HL-60/S4 treated with phorbol 12-myristate 13-acetate at 8.2 ng/mL for 4 days and 3 days (cell line): ENCODE results near the gene CPA3.

Experiments used
- in situ Hi-C: fragments of 300-500 bp; cut with MboI; formaldehyde crosslinking; loops from 2 replicates; pipeline ENCODE4 v1.15.0; 2022; ENCODE audit warnings: low sequenced_read_pairs

CPA3 gene

DNA sequence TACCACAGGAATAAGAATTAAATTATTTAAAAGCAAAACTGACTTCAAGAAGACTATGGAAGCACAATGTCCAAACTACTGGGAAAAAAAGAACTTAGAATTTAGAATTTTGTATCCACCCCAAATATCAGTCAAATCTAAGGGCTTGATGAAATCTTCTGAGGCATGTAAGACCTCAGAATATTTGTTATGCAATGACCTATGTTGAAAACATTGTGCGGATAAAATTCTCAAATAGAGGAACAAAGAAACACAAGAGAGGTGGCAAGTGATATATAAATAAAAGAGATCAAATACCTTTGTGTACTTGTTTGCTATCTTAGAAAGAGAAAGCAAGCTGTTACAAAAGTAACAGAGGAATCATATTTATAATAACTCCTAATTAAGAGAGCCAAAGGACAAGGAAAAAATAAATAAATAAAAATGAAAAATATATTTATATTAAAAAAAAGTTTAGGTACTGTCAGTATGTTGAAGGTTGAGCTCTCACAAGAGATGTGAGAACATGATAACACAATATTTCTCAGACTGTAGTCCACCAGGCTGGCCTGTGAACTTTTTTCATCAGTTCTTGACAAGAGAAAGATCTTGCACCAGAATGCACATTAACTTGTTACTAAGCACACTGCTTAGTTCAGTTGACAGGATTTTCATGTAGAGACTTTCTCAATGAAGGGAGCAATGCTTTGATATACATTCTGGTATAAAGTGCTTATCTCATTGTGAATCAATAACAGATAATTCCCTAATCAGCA, 50.0 kb downstream of the CPA3 start:
- in situ Hi-C loops = no loop called here

- in situ Hi-C loops = no loop called here
Measured at GRCh38 chr3:148916132-148916531, 51.0 kb downstream of the CPA3 start.

- in situ Hi-C loops = no loop called here
Measured at GRCh38 chr3:148922467-148922866, 57.4 kb downstream of the CPA3 start.

DNA sequence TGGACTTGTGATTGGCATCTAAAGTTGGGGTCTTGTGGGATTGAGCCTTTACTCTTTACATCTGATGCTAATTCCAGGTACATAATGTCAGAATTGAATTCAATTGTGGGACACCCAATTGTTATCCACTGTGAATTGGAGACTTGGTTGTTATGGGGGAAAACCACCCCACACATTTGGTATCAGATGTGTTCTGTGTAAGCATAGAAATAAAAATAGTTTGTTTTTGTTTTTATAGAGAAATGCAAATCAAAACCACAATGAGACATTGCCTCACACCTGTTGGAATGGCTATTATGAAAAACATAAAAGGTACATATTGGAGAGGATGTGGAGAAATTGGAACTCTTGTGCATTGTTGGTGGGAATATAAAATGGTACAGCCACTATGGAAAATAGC, 58.5 kb downstream of the CPA3 start:
- in situ Hi-C loops = no loop called here

DNA sequence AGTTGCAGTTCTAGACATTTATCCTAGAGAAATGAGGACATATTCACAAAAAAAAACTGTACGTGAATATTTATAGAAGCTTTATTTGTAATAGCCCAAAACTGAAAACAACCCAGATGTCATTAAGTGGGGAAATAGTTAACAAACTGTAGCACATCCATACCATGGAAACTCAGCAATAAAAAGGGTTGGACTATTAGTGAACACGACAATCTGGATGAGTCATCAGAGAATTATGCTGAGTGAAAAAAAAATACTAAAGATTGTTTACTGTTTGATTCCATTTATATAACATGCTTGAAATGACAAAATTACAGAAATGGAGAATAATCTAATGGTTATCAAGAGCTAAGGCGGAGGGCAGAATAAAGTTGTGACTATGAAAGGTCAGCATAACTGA, 59.5 kb downstream of the CPA3 start:
- in situ Hi-C loops = no loop called here

DNA sequence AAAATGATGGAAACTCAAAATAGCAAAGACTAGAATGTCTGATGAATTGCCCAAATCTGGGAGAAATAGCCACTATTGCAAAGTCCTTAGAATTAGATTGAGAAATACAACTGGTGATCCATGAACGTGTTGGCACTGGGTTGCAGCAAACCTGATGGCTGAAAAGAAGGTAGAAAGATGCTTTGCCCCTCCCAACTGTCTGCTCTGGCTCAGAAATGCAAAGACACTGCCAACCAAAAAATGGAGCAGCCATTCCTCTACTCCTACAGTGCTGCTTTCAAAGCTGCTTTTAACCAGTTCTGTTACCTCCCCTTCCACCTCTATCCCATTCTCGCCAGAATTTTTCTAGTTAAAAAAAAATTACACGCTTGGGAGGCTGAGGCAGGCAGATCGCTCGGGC, 60.7 kb downstream of the CPA3 start:
- in situ Hi-C loops = no loop called here

DNA sequence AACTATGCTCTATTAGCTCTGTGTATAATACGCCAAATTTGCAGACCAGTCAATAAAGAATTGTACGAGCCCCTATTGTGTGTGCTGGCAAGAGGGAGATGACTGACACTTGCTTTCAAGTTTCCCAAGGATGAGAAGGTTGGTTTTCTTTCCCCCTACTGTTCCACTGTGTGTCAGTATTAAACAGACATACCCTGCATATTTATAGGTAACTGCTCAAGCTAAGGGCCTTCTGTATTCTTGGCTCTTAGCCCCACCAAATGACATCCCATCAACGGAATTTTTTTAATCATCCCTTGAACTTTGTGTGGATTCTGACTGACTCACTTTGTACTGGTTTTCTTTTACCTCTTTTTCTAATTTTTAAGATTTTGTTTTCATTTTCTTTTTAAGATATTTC, 65.7 kb downstream of the CPA3 start:
- in situ Hi-C loops = no loop called here

DNA sequence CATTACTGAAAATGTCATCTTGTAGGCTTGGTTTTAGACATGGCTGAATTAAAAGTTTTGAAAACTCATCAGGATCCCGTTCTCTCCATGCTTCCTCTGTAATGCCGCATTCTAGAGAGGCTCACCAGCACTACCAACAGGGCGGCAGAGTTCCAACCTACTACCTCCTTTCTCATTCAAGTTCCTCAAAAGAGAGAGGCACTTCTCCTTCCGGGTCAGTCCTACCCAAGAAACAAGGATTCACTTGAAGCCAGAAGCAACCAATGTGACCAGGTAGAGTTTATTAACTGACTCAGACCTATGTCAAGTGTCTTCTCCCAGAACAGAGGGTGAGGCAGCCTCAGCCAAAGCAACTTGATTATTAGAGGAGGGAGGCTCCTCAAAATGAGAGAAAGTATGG, 66.5 kb downstream of the CPA3 start:
- in situ Hi-C loops = no loop called here

DNA sequence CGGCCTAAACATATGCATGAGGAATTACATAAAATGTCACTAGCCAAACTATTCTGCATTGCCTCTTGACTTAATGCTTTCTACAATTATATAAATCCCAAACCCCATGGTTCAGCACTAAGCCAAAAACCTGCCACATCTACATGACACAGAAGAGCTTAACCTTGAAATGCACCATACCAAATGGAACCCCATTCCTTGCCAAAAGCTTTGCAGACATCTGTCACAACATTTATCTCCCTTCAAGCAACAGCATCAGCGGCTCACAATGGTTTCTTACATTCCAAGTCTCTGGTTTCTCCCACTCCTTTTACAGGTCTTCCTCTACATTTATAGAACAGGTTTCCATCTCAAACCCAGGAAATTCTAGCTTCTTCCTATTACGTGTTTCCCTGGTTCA, 67.9 kb downstream of the CPA3 start:
- in situ Hi-C loops = no loop called here

GRCh38 chr3:148937467-148938255, 72.6 kb downstream of the CPA3 start:
- in situ Hi-C loops = no loop called here

- in situ Hi-C loops = no loop called here
Measured at GRCh38 chr3:148938306-148938705, 73.2 kb downstream of the CPA3 start.

DNA sequence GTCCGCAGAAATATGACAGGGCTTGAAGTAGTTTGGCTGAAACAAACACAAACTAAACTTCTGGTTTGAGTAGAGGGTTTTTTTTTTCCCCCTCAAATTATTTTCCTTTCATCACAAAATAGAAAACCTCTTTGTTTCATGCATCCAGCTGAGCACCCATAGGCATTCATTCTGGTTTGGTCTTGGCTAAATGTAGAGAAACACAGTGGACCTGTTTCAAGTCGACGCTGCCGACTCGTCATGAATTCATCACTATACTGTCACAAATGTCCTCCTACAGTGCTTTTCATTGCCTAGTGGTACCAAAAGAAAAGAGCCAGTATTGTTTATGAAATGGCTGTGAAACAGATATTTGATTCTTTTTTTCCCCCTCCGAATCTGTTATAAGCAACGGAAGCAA, 73.8 kb downstream of the CPA3 start:
- in situ Hi-C loops = no loop called here

- in situ Hi-C loops = no loop called here
Measured at GRCh38 chr3:148940983-148941382, 75.9 kb downstream of the CPA3 start.

DNA sequence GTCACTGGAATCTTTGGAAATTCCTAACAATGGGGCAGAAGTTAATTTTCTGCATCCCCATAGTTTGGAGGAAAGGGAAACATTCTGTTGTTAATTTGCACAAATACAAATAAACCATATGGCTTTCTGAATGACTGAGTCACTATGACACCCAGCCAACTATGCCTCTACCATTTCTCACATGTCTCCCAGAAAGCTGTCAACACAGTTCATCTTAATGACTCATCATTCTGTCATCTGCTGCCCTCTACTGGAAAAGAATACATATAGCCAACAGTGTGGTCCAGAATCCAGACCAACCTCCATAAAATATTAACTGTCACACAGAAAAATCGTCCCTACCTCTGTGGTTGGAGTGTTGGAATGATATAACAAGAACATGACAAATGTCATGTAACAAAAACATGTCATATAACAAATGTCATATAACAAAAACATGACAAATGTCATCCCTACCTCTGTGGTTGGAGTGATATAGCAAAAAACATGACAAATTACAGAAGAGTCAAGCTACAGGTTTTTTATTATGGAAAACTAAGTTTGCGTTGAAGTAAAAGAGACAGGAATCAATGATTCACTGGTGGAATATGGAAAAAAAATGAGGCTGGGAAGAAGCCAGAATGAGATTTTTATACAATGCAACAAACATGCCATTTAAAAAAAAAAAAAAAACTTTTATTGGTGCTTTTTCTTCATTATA, 78.6 kb downstream of the CPA3 start:
- in situ Hi-C loops = no loop called here

DNA sequence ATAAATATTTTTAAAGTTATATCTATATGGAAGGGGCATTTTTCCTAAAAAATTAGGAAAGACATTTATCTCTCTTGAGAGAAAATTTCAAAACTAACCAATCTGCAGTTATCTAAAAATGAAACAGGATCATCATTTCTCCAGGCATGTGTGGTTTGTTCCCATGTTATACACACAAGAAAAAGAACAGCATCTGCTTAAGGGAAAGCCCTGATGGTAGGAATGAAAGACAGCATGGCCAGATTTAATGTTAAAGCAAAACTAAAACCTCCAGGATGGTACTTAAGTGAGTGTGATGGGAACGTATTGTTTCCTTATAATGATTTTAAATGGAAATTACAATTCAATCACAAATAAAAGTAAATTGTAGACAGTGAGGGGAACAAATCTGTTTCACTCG, 80.0 kb downstream of the CPA3 start:
- in situ Hi-C loops = no loop called here
